Activated CD4-positive, alpha-beta T cell treated with anti-CD3 and anti-CD28 coated beads, Interleukin-2, amount 50 U/mL, for 16 hours (primary cell): ENCODE data around the gene ADAM12.

Experiments
- DNase-seq: peaks from one replicate; pipeline ENCODE4 v3.0.0-alpha.2; 2020

The ADAM12 gene

GRCh38 chr10:126133906-126134656 is 254.2 kb downstream of the ADAM12 start:
- DNase-seq = no peak

- DNase-seq = no peak
These were observed 255.1 kb downstream of the ADAM12 start for GRCh38 chr10:126133082-126133620.

- no peak for DNase-seq
These were observed 256.9 kb downstream of the ADAM12 start for GRCh38 chr10:126131341-126131740.

- no peak for DNase-seq
These were observed 258.0 kb downstream of the ADAM12 start for GRCh38 chr10:126130271-126130710.

GRCh38 chr10:126129026-126129425 is 259.3 kb downstream of the ADAM12 start:
- DNase-seq = no peak

- DNase-seq = no peak
These were observed 259.7 kb downstream of the ADAM12 start for GRCh38 chr10:126128581-126128980.

- no peak for DNase-seq
These were observed 260.7 kb downstream of the ADAM12 start for GRCh38 chr10:126127481-126128029.

- no peak for DNase-seq
These were observed 261.4 kb downstream of the ADAM12 start for GRCh38 chr10:126126866-126127265.

GRCh38 chr10:126126023-126126422 is 262.3 kb downstream of the ADAM12 start:
- no peak for DNase-seq

- DNase-seq = no peak
These were observed 263.5 kb downstream of the ADAM12 start for GRCh38 chr10:126124668-126125349.

GRCh38 chr10:126124046-126124445 is 264.2 kb downstream of the ADAM12 start:
- DNase-seq = no peak

GRCh38 chr10:126123466-126123865 is 264.8 kb downstream of the ADAM12 start:
- no peak for DNase-seq

- no peak for DNase-seq
These were observed 265.4 kb downstream of the ADAM12 start for GRCh38 chr10:126122881-126123280.

- no peak for DNase-seq
These were observed 268.7 kb downstream of the ADAM12 start for GRCh38 chr10:126119599-126119998.

GRCh38 chr10:126118476-126118875 is 269.8 kb downstream of the ADAM12 start:
- DNase-seq = no peak

GRCh38 chr10:126117196-126117595 is 271.1 kb downstream of the ADAM12 start:
- DNase-seq = no peak

GRCh38 chr10:126115886-126116285 is 272.4 kb downstream of the ADAM12 start:
- no peak for DNase-seq

- DNase-seq = no peak
These were observed 273.3 kb downstream of the ADAM12 start for GRCh38 chr10:126114884-126115555.

- no peak for DNase-seq
These were observed 276.8 kb downstream of the ADAM12 start for GRCh38 chr10:126111516-126111915.

- no peak for DNase-seq
These were observed 277.6 kb downstream of the ADAM12 start for GRCh38 chr10:126110489-126111180.

GRCh38 chr10:126109893-126110292 is 278.4 kb downstream of the ADAM12 start:
- DNase-seq = no peak

GRCh38 chr10:126108693-126109092 is 279.6 kb downstream of the ADAM12 start:
- DNase-seq = no peak

GRCh38 chr10:126104767-126105166 is 283.5 kb downstream of the ADAM12 start:
- no peak for DNase-seq
